Right atrium auricular region (tissue), 2 donors: ENCODE data around the gene TPSD1. TPM values are rescaled to one million over a fixed set of nuclear protein-coding genes. Genes with fewer than 3 reads are reported as not detected.
"Not testable (repeated sequence)": the region's sequence is repeated elsewhere in the genome, so short reads cannot be mapped to it uniquely, and the experiment has no call there.

Experiments used
- DNase-seq: peaks from one replicate; pipeline ENCODE4 v3.0.0-alpha.2; 2019; ENCODE audit warnings: low spot score
- H3K27ac ChIP-seq, 2 donors: fragments of 200-600 bp; sonication (generic); 1 replicate in 1 of 2; 2 replicates in 1 of 2; pipeline ENCODE4 v1.5.1; 2016 to 2019
- H3K27me3 ChIP-seq, 2 donors: fragments of 200-600 bp; sonication (generic); one replicate each; pipeline versions ENCODE4 v1.5.1 to v1.6.0; 2017 to 2019
- H3K36me3 ChIP-seq: fragments of 200-600 bp; sonication (generic); one replicate; pipeline ENCODE4 v1.5.1; 2016
- H3K4me1 ChIP-seq, 2 donors: fragments of 200-600 bp; sonication (generic); one replicate each; pipeline versions ENCODE4 v1.5.1 to v1.6.0; 2017 to 2019
- H3K4me3 ChIP-seq, 2 donors: fragments of 200-600 bp; sonication (generic); 1 replicate in 1 of 2; 2 replicates in 1 of 2; pipeline ENCODE4 v1.5.1; 2017 to 2019; ENCODE audit warnings: mild to moderate bottlenecking in 1 of 2, moderate library complexity in 1 of 2
- H3K9me3 ChIP-seq, 2 donors: fragments of 200-600 bp; sonication (generic); one replicate each; pipeline ENCODE4 v1.5.1; 2019
- total RNA-seq, 2 donors: library from RNA; depleted of rRNA; stranded (reverse); fragments of >200 nt; gene quantifications; one replicate each; pipeline ENCODE4 v1.1.0, GENCODE V29; 2016
- TF ChIP-seq, protein P1 (sequence below), 2 donors: fragments of 200-600 bp; sonication (generic); IDR thresholded peaks; one replicate each; pipeline ENCODE4 v1.5.1; 2019; ENCODE audit warnings: antibody characterized with exemption in 2 of 2

The TPSD1 gene
- total RNA-seq, 2 donors from 2014 or later, result 0.63 TPM; not detected in 1

DNA sequence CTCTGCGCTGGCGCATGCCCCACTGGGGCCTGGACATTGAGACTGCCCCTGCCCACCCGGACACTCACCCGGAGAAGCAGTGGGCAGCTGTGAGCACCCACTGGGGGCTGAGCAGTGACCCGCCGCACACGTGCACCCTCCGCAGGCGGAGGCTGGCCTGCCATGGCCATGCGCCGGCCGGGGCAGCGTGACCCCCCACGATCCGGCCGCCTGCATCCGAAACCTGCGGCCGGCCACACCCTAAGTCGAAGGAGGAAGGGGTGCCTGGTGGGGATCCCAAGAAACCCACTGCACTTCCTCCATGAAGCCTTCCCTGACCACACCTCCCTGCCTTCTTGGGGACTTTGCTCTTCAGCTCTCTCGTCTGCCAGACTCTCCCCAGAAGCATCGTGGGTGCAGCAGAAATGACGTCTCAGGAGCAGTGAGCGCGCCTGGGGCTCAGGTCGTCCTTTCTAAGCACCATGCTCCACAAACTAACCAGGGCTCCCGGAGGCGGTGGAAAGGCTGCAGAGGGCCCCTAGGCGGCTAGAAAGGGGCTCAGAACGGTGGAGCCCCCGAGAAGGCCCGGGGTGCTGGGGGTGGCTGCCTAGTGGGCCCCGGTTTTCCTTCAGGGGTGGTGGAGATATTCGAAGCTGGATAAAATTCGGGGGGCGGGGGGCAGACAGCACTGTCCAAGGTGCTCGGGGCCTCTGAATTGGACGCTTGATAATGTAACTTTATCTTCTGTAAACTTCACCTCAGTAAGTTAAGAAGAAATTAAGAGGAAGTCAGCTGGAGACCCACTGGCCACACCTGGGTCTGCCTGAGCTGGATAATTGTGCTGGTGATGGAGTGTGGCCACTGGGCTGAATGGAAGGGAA lies 32.3 kb upstream of the TPSD1 start:
- no peak overlapping the region for H3K27ac ChIP-seq
- H3K36me3 ChIP-seq, result no peaks in the 10 kb centered on the region
- DNase-seq, result no peak
- H3K4me1 ChIP-seq, result no peaks in the 10 kb centered on the region
- TF ChIP-seq, protein P1, sequence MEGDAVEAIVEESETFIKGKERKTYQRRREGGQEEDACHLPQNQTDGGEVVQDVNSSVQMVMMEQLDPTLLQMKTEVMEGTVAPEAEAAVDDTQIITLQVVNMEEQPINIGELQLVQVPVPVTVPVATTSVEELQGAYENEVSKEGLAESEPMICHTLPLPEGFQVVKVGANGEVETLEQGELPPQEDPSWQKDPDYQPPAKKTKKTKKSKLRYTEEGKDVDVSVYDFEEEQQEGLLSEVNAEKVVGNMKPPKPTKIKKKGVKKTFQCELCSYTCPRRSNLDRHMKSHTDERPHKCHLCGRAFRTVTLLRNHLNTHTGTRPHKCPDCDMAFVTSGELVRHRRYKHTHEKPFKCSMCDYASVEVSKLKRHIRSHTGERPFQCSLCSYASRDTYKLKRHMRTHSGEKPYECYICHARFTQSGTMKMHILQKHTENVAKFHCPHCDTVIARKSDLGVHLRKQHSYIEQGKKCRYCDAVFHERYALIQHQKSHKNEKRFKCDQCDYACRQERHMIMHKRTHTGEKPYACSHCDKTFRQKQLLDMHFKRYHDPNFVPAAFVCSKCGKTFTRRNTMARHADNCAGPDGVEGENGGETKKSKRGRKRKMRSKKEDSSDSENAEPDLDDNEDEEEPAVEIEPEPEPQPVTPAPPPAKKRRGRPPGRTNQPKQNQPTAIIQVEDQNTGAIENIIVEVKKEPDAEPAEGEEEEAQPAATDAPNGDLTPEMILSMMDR (IDR thresholded peaks at IDR 0.05), result no peak
- no peak overlapping the region for H3K4me3 ChIP-seq
- H3K27me3 ChIP-seq, result no peaks in the 10 kb centered on the region
- no peaks in the 10 kb centered on the region for H3K9me3 ChIP-seq

DNA sequence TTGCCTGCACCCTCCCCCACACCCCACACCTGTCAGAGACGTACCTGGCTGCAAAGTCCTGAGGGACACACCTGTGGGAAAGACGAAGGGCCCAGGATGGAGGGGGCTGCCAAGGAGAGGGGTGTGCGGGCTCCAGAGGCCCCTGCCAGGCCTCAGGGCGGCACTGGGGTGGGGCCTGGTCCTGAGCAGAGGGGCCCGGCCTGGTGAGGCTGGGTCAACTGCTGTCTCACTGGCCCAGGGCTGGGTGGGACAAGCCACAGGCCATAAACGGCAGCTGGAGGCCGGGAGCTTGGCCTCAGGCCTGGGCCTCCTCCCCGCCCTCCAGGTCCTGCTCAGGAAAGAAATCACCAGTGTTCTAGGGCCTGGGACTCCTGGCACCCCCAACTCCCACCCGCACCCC lies 31.3 kb upstream of the TPSD1 start:
- no peak overlapping the region for H3K27ac ChIP-seq
- H3K4me1 ChIP-seq, result no peaks in the 10 kb centered on the region
- H3K27me3 ChIP-seq, result no peaks in the 10 kb centered on the region
- H3K4me3 ChIP-seq, result no peak overlapping the region
- H3K36me3 ChIP-seq, result no peaks in the 10 kb centered on the region
- H3K9me3 ChIP-seq, result no peaks in the 10 kb centered on the region
- no peak for DNase-seq
- TF ChIP-seq, protein P1 (IDR thresholded peaks at IDR 0.05), result no peak

DNA sequence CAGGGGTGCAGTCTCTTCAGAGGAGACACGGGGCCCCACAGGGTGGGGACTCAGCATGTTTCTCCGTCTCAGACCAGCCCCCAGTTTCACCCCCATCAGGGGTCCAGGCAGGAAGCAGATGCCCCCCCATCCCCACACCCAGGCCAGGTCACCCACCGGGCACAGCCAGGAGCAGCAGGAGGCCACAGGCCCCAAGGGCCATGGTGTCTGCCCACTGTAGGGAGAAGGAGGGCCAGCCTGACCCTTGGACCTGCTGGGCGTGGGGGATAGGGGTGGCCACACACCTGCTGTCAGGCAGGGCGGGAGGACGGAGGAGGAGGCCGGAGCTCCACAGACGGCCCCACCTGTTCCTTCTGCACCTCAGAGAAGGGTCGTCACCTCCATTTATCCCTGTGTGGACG lies 30.8 kb upstream of the TPSD1 start, which contains the start of gene TPSG1:
TSS of gene TPSG1 (minus strand) at position 218 of the 401 bp plus-strand sequence. CDS start at position 202, 16 bp downstream.
- Histone ChIP-seq H3K27ac (no peak within 1 kb of the TSS), H3K9me3 (no peaks in the 10 kb centered on the region), H3K4me3 (no peak within 1 kb of the TSS), H3K27me3 (no peaks in the 10 kb centered on the region), H3K36me3 (no peaks in the 10 kb centered on the region), H3K4me1 (no peaks in the 10 kb centered on the region)
- DNase-seq, result no peak
- TF ChIP-seq, protein P1 (IDR thresholded peaks at IDR 0.05), result no peak

DNA sequence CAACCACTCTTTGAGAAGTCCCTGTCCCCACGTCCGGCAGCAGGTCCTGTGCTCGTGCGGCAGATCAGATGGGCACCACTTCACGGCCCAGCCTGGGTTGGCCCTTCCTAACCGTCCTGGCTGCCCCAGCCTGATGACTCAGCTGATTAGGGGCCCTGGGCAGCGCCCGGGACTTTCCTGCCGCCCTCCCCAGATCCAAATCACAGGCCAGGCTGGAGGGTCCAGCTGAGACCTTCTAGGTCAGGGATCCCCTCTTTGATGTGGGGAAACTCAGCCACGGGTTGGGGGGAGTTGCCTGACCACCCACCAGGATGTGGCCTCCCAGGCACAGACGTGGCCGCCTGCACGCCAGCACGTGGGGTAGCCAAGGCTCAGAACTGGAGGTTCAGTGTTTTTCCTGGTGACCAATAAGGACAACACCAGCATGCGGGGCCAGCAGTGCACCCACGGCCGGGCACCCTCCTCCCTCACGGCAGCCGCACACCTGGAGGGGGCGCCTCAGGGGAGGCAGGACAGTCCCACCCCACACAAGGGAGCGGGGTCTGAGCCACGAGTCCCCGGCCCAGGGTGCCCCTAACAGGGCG lies 30.0 kb upstream of the TPSD1 start:
- not testable (repeated sequence) for H3K36me3 ChIP-seq, DNase-seq, H3K27ac ChIP-seq, H3K4me3 ChIP-seq, H3K27me3 ChIP-seq, H3K9me3 ChIP-seq, H3K4me1 ChIP-seq

DNA sequence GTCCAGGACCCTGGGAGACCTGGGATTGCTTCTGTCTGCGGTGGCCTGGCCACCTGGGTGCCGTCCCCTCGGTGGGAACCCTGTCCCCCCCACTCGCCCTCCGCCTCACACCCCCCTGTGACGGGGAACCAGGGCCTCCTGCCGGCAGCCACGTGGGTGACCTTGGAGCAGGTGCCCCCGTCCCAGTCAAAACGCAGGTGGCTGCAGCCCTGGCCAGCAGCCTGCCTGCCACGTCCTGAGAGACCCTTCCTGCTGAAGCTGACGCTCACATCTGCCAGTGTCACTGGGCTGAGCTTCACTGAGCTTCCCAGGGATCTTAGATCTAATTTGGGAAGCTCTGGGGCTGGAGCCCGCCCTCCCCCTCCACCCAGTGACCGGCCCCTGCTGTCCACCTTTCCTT lies 29.2 kb upstream of the TPSD1 start:
- not testable (repeated sequence) for H3K27ac ChIP-seq, DNase-seq, H3K4me1 ChIP-seq, H3K36me3 ChIP-seq, H3K27me3 ChIP-seq, H3K9me3 ChIP-seq, H3K4me3 ChIP-seq

DNA sequence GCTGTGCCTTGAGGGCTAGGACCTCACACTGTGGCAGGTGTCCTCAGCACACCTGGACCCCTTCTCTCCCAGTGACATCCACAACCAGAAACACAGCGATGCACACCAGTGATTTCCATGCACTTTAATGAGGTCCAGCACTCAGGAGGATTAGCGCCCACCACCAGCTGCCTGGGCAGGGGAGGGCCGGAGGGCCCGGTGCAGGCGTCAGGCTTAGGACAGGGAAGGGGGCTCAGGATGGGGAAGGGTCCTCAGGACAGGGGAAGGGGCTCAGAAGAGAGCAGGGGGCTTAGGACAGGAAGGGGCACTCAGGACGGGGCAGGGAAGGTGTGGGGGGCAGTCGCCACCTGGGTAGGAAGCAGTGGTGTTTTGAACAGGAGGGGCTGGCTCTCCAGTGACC lies 27.6 kb upstream of the TPSD1 start:
- H3K27me3 ChIP-seq, H3K4me3 ChIP-seq, DNase-seq, H3K9me3 ChIP-seq, H3K36me3 ChIP-seq, H3K4me1 ChIP-seq, H3K27ac ChIP-seq: not testable (repeated sequence)

DNA sequence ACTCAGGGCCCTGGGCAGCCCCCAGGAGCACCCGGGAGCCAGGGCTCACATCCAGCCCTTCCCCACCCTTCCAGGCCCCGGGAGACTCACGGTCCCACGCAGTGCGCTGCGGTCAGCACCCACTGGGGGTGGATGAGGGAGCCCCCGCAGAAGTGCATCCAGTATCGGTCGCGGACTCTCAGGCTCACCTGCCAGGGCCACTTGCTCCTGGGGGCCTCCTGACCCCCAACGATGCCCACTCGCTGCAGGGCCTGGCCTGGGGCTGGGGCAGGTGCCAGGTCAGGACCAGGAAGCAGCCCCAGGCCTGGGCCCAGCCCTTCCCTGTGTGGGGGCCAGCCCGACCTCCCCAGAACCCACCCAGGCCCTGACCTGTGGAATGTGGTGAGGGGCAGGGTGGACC lies 26.4 kb upstream of the TPSD1 start:
- H3K27me3 ChIP-seq, H3K36me3 ChIP-seq, H3K4me1 ChIP-seq, DNase-seq, H3K9me3 ChIP-seq, H3K4me3 ChIP-seq, H3K27ac ChIP-seq: not testable (repeated sequence)

DNA sequence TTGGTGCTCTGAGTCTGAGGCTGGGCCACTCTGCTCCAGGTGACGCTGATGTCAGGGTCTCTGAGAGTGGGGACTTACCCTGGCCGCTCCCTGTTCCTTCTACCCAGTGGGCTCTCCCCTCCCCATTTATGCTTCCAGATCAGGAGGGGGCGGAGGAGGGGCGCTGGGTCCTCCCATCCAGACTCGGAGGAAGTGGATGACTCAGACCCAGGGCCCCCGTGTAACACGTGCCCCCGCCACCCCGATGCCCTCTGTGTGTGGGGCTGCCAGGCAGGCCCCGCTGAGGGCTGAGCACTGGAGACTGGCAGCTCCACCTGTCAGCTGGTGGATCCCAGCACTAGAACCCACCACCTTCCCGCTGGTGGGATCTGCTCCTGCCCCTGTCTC lies 25.8 kb upstream of the TPSD1 start, which contains the start of gene TPSB2:
TSS of gene TPSB2 (minus strand) at position 101 of the 387 bp plus-strand sequence. CDS start 233 bp downstream, outside the sequence.
- H3K36me3 ChIP-seq, DNase-seq, H3K27ac ChIP-seq, H3K4me1 ChIP-seq, H3K4me3 ChIP-seq, H3K9me3 ChIP-seq, H3K27me3 ChIP-seq: not testable (repeated sequence)

DNA sequence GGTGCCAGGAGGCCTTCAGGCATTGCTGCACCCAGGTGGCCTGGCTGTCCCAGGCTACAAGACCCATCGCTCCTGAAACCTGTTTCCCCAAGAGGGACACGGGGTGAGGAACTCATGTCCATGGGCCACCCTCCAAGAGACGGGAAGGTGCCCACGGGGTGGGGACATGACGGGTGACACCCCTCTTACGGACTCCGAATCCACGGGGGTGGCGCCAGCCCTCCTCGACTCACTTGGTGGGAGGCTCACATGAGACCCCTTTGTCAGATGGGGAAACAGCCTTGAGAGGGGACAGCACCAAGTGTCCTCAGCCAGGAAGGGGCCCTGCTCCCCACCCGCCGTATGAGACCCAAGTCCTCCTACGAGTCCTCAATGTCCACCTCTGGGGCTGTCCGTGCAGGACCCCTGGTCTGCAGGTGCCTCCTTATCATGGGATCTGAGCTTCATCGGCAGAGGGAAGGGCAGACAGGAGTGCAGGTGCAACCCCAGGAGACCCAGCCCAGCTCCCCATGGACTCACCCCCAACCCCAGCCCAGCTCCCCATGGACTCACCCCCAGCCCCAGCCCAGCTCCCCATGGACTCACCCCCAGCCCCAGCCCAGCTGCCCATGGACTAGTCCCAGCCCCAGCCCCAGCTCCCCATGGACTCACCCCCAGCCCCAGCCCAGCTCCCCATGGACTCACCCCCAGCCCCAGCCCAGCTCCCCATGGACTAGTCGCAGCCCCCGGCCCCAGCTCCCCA lies 25.2 kb upstream of the TPSD1 start:
- not testable (repeated sequence) for H3K27ac ChIP-seq, H3K36me3 ChIP-seq, H3K4me3 ChIP-seq, H3K4me1 ChIP-seq, H3K9me3 ChIP-seq, DNase-seq, H3K27me3 ChIP-seq

DNA sequence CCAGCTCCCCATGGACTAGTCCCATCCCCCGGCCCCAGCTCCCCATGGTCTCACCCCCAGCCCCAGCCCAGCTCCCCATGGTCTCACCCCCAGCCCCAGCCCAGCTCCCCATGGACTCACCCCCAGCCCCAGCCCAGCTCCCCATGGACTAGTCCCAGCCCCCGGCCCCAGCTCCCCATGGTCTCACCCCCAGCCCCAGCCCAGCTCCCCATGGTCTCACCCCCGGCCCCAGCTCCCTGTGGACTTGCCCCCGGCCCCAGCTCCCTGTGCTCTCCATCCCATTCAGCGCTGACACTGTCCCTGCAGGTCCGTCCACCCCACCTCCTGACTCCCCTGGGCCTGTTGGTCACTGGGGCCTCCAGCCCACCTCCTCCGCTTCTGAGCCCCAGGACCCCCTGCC lies 24.6 kb upstream of the TPSD1 start:
- H3K4me1 ChIP-seq, H3K4me3 ChIP-seq, H3K36me3 ChIP-seq, H3K9me3 ChIP-seq, H3K27ac ChIP-seq, H3K27me3 ChIP-seq, DNase-seq: not testable (repeated sequence)

DNA sequence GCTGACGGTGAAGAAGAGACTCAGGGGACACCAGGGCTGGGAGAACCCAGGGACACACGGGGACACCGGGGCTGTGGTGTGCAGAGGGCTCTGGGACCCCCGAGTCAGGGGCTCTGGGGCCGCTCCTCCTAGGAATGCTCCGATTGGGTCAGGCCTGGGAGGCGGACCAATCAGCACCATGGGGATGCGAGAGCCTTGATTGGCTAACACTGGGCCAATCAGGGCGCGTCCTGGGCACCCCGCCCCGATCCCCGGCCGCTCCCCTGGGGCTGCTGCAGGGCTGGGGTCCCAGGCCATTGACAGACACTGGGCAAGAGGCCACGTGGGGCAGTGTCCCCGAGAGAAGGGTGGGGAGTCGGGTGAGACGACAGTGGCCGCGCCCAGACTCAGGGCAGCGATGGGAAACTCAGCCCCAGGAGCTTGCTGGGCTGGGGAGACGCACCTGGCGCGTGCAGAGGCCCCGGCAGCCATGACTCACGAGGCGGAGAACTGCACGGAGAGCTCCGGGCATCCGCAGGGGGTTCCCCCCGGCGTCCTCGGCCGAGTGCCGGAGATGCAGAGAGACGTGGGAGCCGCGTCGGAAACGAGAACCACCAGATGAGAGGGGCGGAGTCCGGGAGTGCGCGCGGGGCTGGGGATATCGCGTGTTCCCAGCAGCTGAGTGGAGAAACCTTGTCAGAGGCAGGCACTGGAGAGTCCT lies 23.7 kb upstream of the TPSD1 start:
- H3K4me1 ChIP-seq, H3K36me3 ChIP-seq, DNase-seq, H3K4me3 ChIP-seq, H3K9me3 ChIP-seq, H3K27ac ChIP-seq, H3K27me3 ChIP-seq: not testable (repeated sequence)
